Duodenal mucosa (tissue), 2 donors: ENCODE measurements around the gene FKBP8.
"Not testable (repeated sequence)": the region's sequence is repeated elsewhere in the genome, so short reads cannot be mapped to it uniquely, and the experiment has no call there.

Source experiments
- H3K27ac ChIP-seq: one replicate; pipeline ENCODE4 v1.7.0; 2013; ENCODE audit warnings: low read depth, low read length
- H3K27me3 ChIP-seq, 2 donors: one replicate each; pipeline ENCODE4 v1.7.0; 2013; ENCODE audit warnings: low read length in 2 of 2, control low read depth in 1 of 2; ENCODE audit not compliant: insufficient read depth in 2 of 2, control insufficient read depth in 1 of 2
- H3K36me3 ChIP-seq, 2 donors: one replicate each; pipeline ENCODE4 v1.7.0; 2013; ENCODE audit warnings: low read length in 2 of 2, control low read depth in 1 of 2; ENCODE audit not compliant: insufficient read depth in 2 of 2, control insufficient read depth in 1 of 2
- H3K4me1 ChIP-seq, 2 donors: one replicate each; pipeline ENCODE4 v1.7.0; 2013; ENCODE audit warnings: low read length in 2 of 2, control low read depth in 1 of 2; ENCODE audit not compliant: insufficient read depth in 2 of 2, control insufficient read depth in 1 of 2
- H3K4me3 ChIP-seq, 2 donors: one replicate each; pipeline ENCODE4 v1.7.0; 2013; ENCODE audit warnings: low read length in 2 of 2, low read depth in 1 of 2
- H3K9ac ChIP-seq, 2 donors: one replicate each; pipeline ENCODE4 v1.7.0; 2013; ENCODE audit warnings: low read length in 2 of 2, low read depth in 1 of 2
- H3K9me3 ChIP-seq, 2 donors: one replicate each; pipeline ENCODE4 v1.7.0; 2013; ENCODE audit warnings: low read length in 2 of 2, control low read depth in 1 of 2; ENCODE audit not compliant: control insufficient read depth in 1 of 2

FKBP8 gene

GRCh38 chr19:18542941-18543813 is at the start of gene FKBP8:
FKBP8 (minus strand) TSS chr19:18543573; CDS start chr19:18541970, 1,603 bp downstream.
- no peaks in the 10 kb centered on the region for H3K9me3 ChIP-seq
- H3K4me1 ChIP-seq, result peaks cover 7 to 17% of the 10 kb centered on the region in 2 donors
- peak within 1 kb of the TSS; percentile 78 to 80 for H3K9ac ChIP-seq
- H3K4me3 ChIP-seq, result peak within 1 kb of the TSS; percentile 78 to 80
- H3K27ac ChIP-seq, result peak within 1 kb of the TSS; percentile 80
- H3K27me3 ChIP-seq, result no peaks in the 10 kb centered on the region
- peaks cover 9 to 16% of the 10 kb centered on the region in 2 donors for H3K36me3 ChIP-seq

DNA sequence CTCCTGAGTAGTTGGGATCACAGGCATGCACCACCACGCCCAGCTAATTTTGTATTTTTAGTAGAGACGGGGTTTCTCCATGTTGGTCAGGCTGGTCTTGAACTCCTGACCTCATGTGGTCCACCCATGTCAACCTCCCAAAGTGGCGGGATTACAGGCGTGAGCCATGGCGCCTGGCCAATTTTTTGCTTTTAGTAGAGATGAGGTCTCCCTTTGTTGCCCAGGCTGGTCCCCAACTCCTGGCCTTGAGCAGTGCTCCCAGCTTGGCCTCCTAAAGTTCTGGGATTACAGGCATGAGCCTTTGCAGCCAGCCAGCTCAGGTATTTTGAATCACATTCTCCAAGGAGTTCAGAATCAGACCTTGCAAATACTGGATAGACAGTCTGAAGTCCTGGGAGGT is 49.4 kb upstream of the FKBP8 start:
- peaks cover 21 to 38% of the 10 kb centered on the region in 2 donors for H3K4me1 ChIP-seq
- not testable (repeated sequence) for H3K36me3 ChIP-seq, H3K27ac ChIP-seq, H3K9me3 ChIP-seq, H3K4me3 ChIP-seq, H3K9ac ChIP-seq
- H3K27me3 ChIP-seq, result peaks cover 15 to 18% of the 10 kb centered on the region in 2 donors

DNA sequence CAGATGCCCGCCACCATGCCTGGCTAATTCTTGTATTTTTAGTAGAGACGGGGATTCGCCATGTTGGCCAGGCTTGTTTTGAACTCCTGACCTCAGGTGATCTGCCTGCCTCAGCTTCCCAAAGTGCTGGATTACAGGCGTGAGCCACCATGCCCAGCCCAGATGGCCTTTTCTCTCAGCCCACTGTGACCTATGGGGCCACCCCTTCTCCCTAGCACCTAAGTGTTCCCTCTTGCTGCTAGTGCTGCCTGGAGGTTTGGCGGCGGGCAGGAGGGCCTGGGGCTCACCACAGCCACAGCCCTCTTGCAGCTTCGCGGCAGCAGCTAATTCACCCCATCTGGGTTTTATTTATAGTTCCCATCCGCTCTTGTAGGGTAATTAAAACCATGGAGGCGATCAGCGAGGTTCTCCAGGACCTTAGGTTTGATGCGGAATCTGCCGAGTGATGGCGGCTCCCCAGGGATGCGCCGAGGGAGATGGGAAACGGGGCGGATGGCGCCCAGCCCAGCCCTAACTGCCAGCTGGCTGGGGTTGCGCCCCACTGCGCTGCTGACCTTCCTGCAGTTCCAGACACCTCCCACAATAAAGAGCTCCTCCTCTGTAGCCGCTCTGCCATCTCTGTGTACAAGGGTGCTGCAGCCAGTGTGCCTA is 48.5 kb upstream of the FKBP8 start:
- Histone ChIP-seq H3K4me1 (peaks cover 21 to 38% of the 10 kb centered on the region in 2 donors), H3K27me3 (peaks cover 12 to 13% of the 10 kb centered on the region in 2 donors), H3K36me3 (peaks cover 3 to 9% of the 10 kb centered on the region in 2 donors), H3K9me3 (no peaks in the 10 kb centered on the region), H3K9ac (no peak overlapping the region), H3K4me3 (no peak overlapping the region), H3K27ac (no peak overlapping the region)

GRCh38 chr19:18590273-18591272 is 47.2 kb upstream of the FKBP8 start:
- Histone ChIP-seq H3K9ac (no peak overlapping the region), H3K36me3 (peaks cover 3 to 9% of the 10 kb centered on the region in 2 donors), H3K4me1 (peaks cover 21 to 36% of the 10 kb centered on the region in 2 donors), H3K27me3 (peaks cover 5 to 7% of the 10 kb centered on the region in 2 donors), H3K9me3 (no peaks in the 10 kb centered on the region), H3K27ac (no peak overlapping the region), H3K4me3 (no peak overlapping the region)

DNA sequence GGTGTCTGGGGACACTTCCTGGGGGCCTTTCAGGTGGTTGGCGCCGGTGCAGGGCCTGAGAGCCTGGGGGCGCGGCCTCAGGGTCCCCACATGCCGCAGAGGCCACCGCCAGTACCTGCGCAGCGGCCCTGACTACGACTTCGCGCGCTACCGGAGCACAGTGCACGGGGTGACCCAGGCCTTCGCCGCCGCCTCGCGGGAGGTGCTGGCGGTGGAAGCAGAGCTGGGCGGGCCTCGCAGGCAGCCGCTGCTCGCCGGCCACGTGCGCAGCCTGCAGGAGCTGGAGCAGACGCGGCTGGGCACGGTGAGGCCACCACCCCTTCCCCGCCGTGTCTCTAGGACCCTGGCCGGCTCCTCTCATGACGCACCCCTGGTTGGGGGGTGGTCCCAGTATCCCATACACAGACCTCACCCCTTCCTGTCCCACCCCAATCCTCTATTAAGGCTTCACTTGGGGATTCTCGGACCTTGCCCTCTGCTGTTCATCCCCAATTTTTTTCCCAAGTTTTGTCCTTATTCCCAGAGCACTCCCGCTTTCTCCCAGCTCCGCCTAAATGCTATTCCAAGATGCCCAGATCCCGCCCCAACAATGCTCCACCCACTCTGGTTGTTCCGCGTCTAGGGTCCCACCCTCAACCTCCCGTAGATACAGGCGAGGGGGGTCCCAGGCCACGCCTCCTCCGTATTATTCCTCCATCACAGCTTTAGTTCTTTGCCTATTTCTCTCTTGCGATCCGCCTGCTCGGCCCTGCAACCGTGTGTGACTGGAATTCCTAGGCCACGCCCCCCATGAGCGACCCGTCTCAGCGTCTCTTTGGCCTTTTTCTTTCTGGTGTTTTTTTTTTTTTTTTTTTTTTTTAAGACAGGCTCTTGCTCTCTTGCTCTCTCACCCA is 46.3 kb upstream of the FKBP8 start:
- Histone ChIP-seq H3K27me3 (peaks cover 0 to under 1% of the 10 kb centered on the region in 2 donors), H3K9ac (peak overlapping the region; percentile 54 to 63), H3K36me3 (peaks cover 3 to 9% of the 10 kb centered on the region in 2 donors), H3K27ac (peak overlapping the region; percentile 81), H3K4me3 (peak overlapping the region; percentile 83 to 89), H3K9me3 (no peaks in the 10 kb centered on the region), H3K4me1 (peaks cover 15 to 31% of the 10 kb centered on the region in 2 donors)

GRCh38 chr19:18588611-18589379 is 45.4 kb upstream of the FKBP8 start, which contains the start of gene REX1BD:
REX1BD (plus strand) TSS chr19:18588798; CDS start chr19:18588802, 4 bp downstream.
- Histone ChIP-seq H3K27ac (peak within 1 kb of the TSS; percentile 81), H3K27me3 (no peaks in the 10 kb centered on the region), H3K36me3 (peaks cover 3 to 9% of the 10 kb centered on the region in 2 donors), H3K9me3 (no peaks in the 10 kb centered on the region), H3K9ac (peak within 1 kb of the TSS; percentile 54 to 75), H3K4me3 (peak within 1 kb of the TSS; percentile 83 to 89), H3K4me1 (peaks cover 12 to 29% of the 10 kb centered on the region in 2 donors)

DNA sequence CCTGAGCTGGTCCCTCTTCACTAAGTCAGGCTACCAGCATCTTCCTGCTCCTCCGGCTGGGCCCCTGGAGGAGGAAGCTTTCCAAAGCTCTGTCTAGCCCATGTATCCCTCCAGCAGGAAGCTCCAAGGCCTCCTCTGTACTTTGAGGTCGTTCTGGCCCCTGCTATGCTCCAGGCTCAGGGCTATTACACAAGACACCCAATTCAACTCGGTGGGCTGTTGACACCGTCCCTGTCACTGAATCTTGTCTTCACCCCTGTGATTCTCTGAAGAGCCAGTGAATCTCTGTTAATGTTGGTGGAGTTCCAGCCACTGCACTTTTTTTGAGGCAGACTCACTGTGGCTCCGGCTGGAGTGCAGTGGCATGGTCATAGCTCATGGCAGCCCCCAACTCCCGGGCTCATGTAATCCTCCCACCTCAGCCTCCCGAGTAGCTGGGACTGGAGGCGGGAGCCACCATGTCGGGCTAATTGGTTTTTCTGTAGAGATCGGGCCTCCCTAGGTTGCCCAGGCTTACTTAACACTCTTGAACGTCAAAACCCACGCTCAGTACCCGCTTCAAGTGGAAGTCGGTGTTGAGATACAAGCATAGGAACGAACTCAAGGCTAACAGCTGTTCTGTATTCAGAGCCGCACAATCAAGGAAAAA is 44.7 kb upstream of the FKBP8 start:
- Histone ChIP-seq H3K9me3 (no peaks in the 10 kb centered on the region), H3K27me3 (no peaks in the 10 kb centered on the region), H3K4me1 (peaks cover 12 to 29% of the 10 kb centered on the region in 2 donors), H3K9ac (peak overlapping the region; percentile 54 to 75), H3K4me3 (peak overlapping the region; percentile 83 to 89), H3K36me3 (peaks cover 3 to 9% of the 10 kb centered on the region in 2 donors), H3K27ac (peak overlapping the region; percentile 46)

DNA sequence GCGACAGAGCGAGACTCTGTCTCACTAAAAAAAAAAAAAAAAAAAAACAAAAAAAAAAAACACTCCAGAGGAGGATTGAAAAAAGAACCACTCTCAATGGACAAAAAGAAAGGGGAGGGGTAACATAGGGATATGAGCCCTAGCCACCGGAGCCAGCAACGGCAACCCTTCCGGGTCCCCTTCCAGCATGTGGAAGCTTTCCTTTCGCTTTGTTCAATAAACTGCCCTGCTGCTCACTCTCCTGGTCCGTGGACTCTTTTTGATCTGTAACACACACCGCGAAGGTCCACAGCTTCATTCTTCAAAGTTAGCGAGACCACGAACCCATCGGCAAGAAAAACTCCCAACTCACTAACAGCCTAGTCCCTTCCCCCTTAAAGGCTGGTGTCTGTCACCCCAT is 44.2 kb upstream of the FKBP8 start:
- Histone ChIP-seq H3K9me3 (no peaks in the 10 kb centered on the region), H3K27ac (no peak overlapping the region), H3K36me3 (peaks cover 3 to 9% of the 10 kb centered on the region in 2 donors), H3K4me1 (peaks cover 12 to 29% of the 10 kb centered on the region in 2 donors), H3K4me3 (peak overlapping the region in 1 of 2 donors; percentile 89), H3K27me3 (no peaks in the 10 kb centered on the region), H3K9ac (no peak overlapping the region)
